ENCODE results near the gene PPP1R13B.

The PPP1R13B gene

DNA sequence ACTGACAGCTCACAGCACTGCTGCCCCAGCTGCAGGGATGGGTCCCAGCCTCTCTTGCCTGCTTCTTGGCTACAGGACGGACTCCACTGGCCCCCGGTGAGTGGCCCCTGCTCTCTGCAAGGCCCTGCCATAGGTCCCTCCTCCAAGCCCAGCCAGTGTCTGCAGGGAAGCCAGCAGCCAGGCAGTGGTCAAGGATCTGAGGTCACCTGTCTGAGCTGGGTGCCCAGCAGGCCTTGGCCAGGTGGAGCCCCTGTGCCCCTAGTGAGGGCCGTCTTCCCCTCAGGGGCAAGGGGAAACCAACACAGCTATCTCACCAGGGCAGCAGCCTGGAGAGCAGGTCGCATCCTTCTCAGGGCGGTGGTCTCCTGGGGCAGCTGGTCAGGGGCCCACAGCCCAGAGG lies 145.3 kb downstream of the PPP1R13B start:
- no peak for DNase-seq (ENCODE audit: low read depth)
- TF ChIP-seq, protein P1, sequence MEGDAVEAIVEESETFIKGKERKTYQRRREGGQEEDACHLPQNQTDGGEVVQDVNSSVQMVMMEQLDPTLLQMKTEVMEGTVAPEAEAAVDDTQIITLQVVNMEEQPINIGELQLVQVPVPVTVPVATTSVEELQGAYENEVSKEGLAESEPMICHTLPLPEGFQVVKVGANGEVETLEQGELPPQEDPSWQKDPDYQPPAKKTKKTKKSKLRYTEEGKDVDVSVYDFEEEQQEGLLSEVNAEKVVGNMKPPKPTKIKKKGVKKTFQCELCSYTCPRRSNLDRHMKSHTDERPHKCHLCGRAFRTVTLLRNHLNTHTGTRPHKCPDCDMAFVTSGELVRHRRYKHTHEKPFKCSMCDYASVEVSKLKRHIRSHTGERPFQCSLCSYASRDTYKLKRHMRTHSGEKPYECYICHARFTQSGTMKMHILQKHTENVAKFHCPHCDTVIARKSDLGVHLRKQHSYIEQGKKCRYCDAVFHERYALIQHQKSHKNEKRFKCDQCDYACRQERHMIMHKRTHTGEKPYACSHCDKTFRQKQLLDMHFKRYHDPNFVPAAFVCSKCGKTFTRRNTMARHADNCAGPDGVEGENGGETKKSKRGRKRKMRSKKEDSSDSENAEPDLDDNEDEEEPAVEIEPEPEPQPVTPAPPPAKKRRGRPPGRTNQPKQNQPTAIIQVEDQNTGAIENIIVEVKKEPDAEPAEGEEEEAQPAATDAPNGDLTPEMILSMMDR (IDR thresholded peaks at IDR 0.05; ENCODE audit: low read depth, low read length, missing control alignments), result no peak
- H3K4me3 ChIP-seq (ENCODE audit: low read depth, low read length), result no peak overlapping the region

DNA sequence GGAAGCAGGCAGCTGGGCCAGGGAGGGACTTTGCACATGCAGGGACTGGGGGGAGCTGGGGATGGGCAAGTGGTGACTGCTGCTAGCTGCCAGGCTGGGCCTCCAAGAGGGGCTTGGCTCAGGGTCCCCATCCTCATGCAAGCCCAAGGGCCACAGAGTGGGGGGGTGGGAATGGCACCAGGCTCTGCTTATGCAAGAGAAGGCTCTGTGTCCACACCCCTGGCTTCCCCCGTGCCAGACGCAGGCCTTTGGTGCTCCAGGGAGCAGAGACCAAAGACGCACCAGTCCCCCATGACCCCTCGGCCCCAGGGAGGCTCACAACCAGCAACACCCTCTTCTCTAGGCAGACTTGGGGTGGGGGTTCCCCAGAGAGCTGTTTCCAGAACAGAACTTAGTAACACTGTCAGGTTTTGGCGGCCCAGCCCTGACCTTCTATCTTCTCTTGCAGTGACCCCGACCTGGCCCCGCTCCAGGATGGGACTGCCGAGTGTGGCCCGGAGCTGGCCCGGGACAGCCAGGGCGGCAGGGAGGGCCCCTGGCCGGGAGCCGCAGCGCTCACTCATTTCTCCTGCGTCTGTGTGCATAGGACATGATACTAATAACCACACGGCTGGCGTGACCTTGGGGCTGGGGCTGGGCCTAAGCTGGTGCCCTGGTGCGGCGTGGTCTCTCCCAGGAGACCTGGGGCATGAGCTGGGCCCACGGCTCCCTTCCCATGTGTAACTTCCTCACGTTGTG lies 146.5 kb downstream of the PPP1R13B start:
- TF ChIP-seq, protein P1 (IDR thresholded peaks at IDR 0.05; ENCODE audit: low read depth, low read length, missing control alignments), result no peak
- no peak overlapping the region for H3K4me3 ChIP-seq (ENCODE audit: low read depth, low read length)
- no peak for DNase-seq (ENCODE audit: low read depth)

DNA sequence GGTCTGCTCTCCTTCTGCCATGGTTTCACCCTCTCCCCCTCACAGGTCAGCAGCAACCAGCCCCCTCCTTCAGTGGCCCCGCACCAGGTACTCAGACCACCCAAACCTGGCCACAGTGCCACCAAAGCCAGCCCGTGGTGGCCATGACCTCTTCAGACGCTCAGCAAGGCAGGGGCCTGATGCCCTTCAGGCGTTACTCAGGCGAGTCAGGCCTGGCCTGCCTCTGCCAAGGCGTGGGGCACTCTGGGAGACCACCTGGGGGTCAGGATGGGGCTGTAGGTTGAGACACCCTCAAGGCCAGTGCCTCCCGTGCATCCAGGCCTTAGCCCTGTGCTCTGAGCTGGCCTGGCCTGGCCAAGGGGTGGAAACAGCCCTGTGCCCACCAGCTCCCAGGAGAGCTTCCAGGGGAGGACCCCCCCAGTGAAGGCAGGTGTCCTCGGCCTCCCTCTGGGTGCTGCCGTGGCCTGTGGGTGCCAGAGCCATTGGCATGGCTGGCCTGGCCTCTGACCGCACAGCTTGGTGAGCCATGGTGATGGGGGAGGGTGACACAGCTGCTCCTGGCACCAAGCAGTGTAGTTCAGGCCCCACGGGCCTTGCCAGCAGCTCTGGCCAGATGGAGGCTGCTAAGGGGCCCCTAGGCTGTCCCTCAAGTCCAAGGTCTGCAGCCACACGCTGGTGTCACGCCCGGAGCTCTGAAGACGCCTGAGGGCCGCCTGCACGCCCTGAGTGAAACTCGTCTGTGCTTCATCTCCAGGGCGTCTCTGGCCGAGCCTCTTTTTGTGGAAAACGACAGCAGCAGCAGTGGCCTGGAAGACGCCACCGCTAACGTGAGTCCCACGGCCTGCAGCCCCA lies 147.2 kb downstream of the PPP1R13B start:
- DNase-seq (ENCODE audit: low read depth), result no peak
- no peak overlapping the region for H3K4me3 ChIP-seq (ENCODE audit: low read depth, low read length)
- TF ChIP-seq, protein P1 (IDR thresholded peaks at IDR 0.05; ENCODE audit: low read depth, low read length, missing control alignments), result no peak

DNA sequence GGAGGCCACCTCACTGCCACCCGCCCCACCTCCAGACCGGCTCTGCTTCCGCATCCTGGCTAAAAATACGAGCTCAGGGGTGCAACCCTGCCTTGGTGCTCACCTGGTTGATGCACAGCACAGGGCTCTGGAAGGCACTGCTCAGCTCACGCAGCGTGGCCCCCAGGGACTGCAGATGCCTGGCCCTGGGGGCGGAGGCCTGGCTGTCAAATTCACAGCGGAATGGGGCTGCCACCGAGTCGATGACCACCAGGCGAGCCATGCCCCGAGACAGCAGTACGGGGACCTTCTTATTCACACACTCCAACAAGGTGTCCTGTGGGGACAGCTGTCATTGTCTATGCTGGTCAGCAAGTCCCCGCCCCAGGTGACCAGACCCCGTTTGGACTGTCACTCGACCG lies 148.1 kb downstream of the PPP1R13B start:
- H3K4me3 ChIP-seq (ENCODE audit: low read depth, low read length), result no peak overlapping the region
- TF ChIP-seq, protein P1 (IDR thresholded peaks at IDR 0.05; ENCODE audit: low read depth, low read length, missing control alignments), result no peak
- no peak for DNase-seq (ENCODE audit: low read depth)

DNA sequence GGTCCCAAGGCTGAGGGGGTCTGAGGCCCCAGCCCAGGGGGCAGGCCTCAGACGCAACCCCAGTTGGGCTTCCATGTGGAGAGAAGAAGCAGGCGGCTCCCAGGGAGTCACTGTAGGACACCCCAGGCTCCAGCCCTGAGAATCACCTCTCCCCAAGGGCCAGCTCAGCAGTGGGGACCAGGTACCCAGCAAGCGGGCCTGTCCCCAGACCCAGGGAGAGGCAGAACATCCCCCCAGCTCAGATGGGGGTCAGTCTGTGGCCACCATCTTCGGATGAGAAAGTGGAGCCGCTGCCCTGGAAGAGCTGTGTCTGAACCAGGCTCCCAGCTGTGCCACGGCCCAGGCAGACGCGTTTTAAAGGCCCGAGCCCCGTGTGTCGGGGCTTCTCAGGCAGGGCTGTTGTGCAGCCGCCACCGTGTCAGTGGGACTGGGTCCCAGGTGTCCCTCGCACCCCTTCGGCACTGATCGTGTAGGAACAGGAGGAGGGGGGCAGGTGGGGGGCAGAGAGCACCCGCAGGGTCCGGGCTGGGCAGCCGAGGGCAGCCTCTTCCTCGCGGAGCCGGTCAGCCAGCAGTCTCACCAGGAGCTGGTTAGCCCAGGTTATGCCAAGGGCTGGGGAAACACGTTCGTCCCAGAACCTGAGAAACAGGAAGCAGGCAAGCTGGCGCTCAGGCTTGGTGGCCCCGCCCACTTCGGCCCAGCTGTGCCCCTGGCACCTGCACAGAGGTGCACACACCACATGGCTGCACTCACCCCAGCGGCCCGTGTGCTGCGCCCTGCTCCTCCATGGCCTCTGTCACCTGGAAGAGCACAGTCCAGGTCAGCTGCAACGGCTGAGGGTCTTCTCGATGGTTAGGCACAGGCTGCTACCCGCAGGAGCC lies 148.8 kb downstream of the PPP1R13B start:
- TF ChIP-seq, protein P1 (IDR thresholded peaks at IDR 0.05; ENCODE audit: low read depth, low read length, missing control alignments), result no peak
- DNase-seq (ENCODE audit: low read depth), result no peak
- no peak overlapping the region for H3K4me3 ChIP-seq (ENCODE audit: low read depth, low read length)

DNA sequence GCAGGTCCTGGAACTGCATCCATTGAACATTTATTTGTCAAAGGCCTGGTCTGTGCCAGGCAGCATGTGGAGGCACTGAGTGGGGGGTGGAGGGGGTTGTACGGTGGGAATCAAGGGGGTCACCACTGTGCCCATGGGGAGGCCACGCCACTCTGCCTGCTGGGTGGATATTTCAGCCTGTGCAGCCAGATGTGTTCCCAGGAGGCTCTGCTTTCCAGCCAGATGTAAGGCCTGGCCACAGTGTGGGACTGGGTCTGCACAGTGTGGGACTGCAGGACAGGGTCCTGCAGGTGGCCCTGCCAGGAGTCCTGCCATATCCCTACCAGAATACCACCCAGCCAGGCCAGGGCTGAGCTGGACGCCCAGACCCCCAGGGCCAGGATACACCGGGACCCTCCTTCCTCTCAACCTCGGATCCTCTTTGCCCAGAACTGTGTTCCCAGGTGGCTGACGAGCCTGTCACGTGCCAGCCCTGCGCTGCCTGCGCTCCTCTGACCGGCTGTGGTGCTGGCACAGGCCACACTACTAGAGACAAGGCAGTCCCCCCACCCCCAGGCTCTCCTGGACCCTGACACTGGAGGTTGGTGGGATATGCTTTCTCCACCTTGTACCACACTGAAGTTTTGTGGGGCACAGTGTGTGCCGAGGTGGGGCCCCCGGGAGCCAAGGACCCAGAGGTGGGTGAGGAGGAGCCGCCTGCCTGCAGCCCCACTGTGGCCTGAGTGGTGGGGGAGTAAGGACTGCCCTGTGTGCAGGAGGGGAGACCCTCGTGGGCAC lies 149.6 kb downstream of the PPP1R13B start:
- no peak overlapping the region for H3K4me3 ChIP-seq (ENCODE audit: low read depth, low read length)
- no peak for DNase-seq (ENCODE audit: low read depth)
- TF ChIP-seq, protein P1 (IDR thresholded peaks at IDR 0.05; ENCODE audit: low read depth, low read length, missing control alignments), result no peak
